Right hindlimb (tissue), 1 donor: ENCODE measurements around the gene HNRNPCL2.
"Not testable (repeated sequence)": the region's sequence is repeated elsewhere in the genome, so short reads cannot be mapped to it uniquely, and the experiment has no call there.

Experiments used
- DNase-seq: peaks from one replicate; pipeline ENCODE4 v3.0.0-alpha.2; 2018

HNRNPCL2 gene

DNA sequence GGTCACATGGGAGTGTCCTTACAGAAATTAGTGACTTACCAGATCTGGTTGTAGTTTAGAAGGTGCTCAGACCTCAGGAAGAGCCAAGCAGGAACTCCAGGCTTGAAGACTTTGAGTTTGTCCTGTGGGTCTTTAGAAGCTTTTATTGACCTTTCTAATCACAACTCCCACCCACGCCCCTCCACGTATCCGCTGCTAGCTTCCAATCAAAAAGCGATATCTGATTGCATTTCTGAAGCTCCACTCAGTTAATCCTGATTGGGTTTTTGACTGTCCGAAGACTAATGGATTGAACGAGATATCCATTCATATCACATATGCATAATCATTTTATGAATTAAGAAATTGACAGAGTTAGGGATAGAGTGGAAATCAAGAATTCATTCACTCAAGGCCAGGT, at the start of gene HNRNPCL2:
HNRNPCL2 (minus strand) TSS at position 101 of the 400 bp plus-strand sequence. CDS start 454 bp downstream, outside the sequence.
- DNase-seq, result not testable (repeated sequence)

DNA sequence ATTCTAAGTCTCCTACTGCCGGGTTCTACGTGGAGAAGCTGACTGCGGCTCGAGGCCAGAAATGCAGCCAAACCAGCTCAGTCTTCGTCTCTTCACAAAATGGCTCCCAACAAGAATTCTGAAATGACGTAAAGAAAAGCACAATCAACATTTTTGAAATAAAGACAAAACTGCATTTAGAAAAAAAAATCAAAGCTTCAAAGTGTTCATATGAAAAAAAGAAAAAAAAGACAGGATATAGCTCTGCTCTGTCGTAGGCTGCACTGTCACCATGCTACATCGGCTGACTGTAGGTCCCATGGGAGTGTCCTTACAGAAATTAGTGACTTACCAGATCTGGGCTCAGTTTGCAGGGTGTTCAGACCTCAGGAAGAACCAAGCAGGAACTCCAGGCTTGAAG, 48.9 kb upstream of the HNRNPCL2 start, which contains the start of gene HNRNPCL4:
HNRNPCL4 (minus strand) TSS at position 101 of the 400 bp plus-strand sequence. CDS start 164 bp downstream, outside the sequence.
- not testable (repeated sequence) for DNase-seq

DNA sequence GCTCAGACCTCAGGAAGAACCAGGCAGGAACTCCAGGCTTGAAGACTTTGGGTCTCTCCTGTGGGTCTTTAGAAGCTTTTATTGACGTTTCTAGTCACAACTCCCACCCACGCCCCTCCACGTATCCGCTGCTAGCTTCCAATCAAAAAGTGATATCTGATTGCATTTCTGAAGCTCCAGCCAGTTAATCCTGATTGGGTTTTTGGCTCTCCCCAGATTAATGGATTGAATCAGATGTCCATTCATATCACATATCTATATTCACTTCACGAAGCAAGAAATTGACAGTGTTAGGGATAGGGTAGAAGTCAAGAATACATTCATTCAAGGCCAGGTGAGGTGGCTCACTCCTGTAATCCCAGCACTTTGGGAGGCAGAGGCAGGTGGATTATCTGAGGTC, 39.3 kb upstream of the HNRNPCL2 start, which contains the start of gene PRAMEF26:
PRAMEF26 (minus strand) TSS at position 101 of the 400 bp plus-strand sequence. CDS start 2,914 bp downstream, outside the sequence.
- DNase-seq, result not testable (repeated sequence)

DNA sequence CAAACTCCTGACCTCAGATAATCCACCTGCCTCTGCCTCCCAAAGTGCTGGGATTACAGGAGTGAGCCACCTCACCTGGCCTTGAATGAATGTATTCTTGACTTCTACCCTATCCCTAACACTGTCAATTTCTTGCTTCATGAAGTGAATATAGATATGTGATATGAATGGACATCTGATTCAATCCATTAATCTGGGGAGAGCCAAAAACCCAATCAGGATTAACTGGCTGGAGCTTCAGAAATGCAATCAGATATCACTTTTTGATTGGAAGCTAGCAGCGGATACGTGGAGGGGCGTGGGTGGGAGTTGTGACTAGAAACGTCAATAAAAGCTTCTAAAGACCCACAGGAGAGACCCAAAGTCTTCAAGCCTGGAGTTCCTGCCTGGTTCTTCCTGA, 46.2 kb downstream of the HNRNPCL2 start, which contains the start of gene PRAMEF25:
PRAMEF25 (plus strand) TSS at position 301 of the 400 bp plus-strand sequence. CDS start 2,920 bp downstream, outside the sequence.
- DNase-seq, result not testable (repeated sequence)
